Esophagus (tissue), 2 donors: ENCODE data around the gene CRTAC1. TPM values are rescaled to one million over a fixed set of nuclear protein-coding genes. Genes with fewer than 3 reads are reported as not detected.

Source experiments
- H3K27ac ChIP-seq, 2 donors: one replicate each; pipeline ENCODE4 v1.5.1; 2013; ENCODE audit warnings: low read depth in 2 of 2, mild to moderate bottlenecking in 2 of 2, inconsistent platforms in 1 of 2, low read length in 1 of 2, moderate library complexity in 1 of 2
- H3K27me3 ChIP-seq, 2 donors: one replicate each; pipeline ENCODE4 v1.6.1; 2013; ENCODE audit warnings: low read length in 2 of 2, control low read depth in 1 of 2, mild to moderate bottlenecking in 1 of 2; ENCODE audit not compliant: insufficient read depth in 2 of 2, control insufficient read depth in 1 of 2
- H3K36me3 ChIP-seq, 2 donors: one replicate each; pipeline ENCODE4 v1.6.1; 2013; ENCODE audit warnings: low read length in 1 of 2; ENCODE audit not compliant: control insufficient read depth in 2 of 2, insufficient read depth in 2 of 2
- H3K4me1 ChIP-seq, 2 donors: one replicate each; pipeline ENCODE4 v1.6.1; 2013; ENCODE audit warnings: low read length in 1 of 2; ENCODE audit not compliant: control insufficient read depth in 2 of 2, insufficient read depth in 2 of 2
- H3K4me3 ChIP-seq, 2 donors: one replicate each; pipeline ENCODE4 v1.5.1; 2013; ENCODE audit warnings: low read length in 2 of 2, mild to moderate bottlenecking in 2 of 2, low read depth in 1 of 2, moderate library complexity in 1 of 2
- H3K9me3 ChIP-seq, 2 donors: one replicate each; pipeline ENCODE4 v1.6.1; 2013; ENCODE audit warnings: mild to moderate bottlenecking in 2 of 2, low read depth in 1 of 2, low read length in 1 of 2, moderate library complexity in 1 of 2; ENCODE audit not compliant: control insufficient read depth in 2 of 2, insufficient read depth in 1 of 2
- WGBS, 2 donors: extraction: QIAGEN DNeasy Blood & Tissue Kit; methylation state at CpG; one replicate each; pipeline ENCODE4 v1.1.7; 2013; 5-methylcytosine and 5-hydroxymethylcytosine counted together
- polyA plus RNA-seq, 2 donors: library from polyadenylated mRNA; stranded (reverse); fragments of 200-250 nt; gene quantifications; one replicate each; pipeline ENCODE4 v1.2.3, GENCODE V29; 2013
- donor health status: healthy with polysubstance abuse.
- donor health status: Bipolar disorder and iron deficiency.

CRTAC1 gene
- polyA plus RNA-seq, 2 donors, result 1.4 to 2.4 TPM

DNA sequence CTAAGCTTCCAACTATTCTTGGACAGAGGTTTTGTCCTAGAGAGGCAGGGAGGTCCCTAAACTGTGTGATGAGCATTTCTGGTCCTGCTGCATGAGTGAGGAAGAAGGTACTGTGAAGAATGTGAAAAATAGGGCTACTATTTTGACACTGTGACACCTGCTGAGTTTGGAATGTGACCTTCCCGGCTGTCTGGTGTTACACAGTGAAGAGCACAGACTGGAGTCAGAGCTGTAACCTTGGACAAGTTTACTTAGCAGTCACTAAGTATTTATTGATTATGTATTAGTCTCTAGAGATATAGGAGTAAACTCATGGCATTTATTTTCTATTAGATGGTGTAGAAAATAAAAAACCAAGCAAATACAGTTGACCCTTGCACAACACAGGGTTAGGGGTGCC lies 168.5 kb downstream of the CRTAC1 start:
- no peak overlapping the region for H3K27ac ChIP-seq
- no peaks in the 10 kb centered on the region for H3K4me1 ChIP-seq
- H3K36me3 ChIP-seq, result no peaks in the 10 kb centered on the region
- WGBS, 2 donors, result 11 to 27% methylated on average over 1 of the region's 1 CpG
- no peaks in the 10 kb centered on the region for H3K27me3 ChIP-seq
- no peaks in the 10 kb centered on the region for H3K9me3 ChIP-seq
- H3K4me3 ChIP-seq, result no peak overlapping the region

DNA sequence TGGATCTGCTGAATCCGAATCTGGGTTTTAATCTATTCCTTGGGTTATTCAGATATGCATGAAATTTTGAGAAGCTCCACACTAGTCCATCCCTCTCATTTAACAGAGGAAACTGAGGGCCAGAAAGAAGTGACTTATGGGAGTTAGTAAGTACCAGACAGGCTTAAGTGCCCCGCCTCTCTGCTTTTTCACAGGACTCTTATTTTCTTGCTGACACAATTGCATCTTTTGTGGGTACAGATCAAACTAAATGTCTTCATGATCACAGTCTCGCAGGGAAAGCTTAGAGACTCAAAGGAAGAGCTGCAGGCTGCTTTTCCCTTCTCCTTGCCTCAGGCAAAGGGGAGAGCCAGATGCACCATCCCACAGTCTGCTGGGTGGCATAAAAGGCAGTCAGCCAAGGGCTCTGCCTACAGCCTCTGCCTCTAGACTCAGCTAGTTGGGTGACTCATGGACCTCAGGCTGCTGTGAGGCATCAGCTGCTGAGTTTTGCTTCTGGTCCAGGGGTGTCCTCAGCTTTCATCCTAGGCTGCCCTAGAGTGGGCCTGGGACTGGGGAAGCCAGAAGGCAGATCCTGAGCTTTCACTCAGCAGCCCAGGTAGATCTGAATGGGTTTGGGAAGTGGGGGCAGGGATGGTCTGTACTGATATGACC lies 169.2 kb downstream of the CRTAC1 start:
- WGBS, 2 donors, result 60 to 61% methylated on average over 3 of the region's 3 CpGs

DNA sequence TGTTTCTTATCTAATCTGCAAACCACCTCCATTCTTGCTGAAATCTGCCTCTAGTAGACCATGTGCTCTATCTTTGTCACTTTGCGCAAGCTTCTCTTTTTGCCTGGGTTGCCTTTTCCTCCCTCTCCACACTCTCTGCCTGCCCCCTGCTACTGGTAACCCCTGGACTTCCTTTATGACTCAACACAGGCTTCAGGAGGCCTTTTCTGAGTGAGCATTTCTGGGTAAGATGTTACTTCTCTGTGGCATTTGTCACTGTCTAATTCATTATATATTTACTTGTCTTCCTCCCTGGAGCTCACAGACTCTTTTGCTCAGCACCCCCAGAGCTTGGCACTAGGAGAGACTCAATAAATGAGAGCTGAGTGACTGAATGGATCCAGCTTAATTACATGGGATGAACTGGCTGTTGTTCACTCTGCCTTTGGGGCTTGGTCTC lies 172.4 kb downstream of the CRTAC1 start:
- H3K4me1 ChIP-seq, result peaks cover 3% of the 10 kb centered on the region in 2 donors
- H3K9me3 ChIP-seq, result no peaks in the 10 kb centered on the region
- no peaks in the 10 kb centered on the region for H3K27me3 ChIP-seq
- H3K36me3 ChIP-seq, result no peaks in the 10 kb centered on the region
- H3K27ac ChIP-seq, result no peak overlapping the region
- WGBS, 2 donors, result 67 to 78% methylated on average over 1 of the region's 1 CpG
- H3K4me3 ChIP-seq, result no peak overlapping the region

More for the DNA sequence above, 169.2 kb downstream of the CRTAC1 start:
- Histone ChIP-seq H3K4me1 (no peaks in the 10 kb centered on the region), H3K27ac (no peak overlapping the region), H3K27me3 (no peaks in the 10 kb centered on the region), H3K9me3 (no peaks in the 10 kb centered on the region), H3K36me3 (no peaks in the 10 kb centered on the region), H3K4me3 (no peak overlapping the region)

DNA sequence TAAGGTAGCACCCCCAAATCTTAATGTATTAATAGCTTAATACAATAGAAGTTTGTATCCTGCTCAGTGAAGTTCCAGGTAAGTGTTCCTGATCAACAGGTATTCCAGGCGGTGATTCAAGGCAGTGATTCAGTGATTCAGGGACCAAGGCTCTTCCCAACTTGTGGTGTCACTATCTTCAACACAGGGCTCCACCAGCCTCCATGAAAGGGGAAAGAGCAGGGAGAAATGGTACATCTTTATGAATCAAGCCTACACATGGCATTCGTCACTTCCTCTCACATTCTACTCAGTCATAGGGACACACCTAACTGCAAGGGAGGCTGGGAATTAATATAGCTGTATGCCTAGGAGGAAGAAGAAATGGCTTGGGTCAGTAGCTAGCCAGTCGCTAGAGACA lies 175.7 kb downstream of the CRTAC1 start:
- H3K4me3 ChIP-seq, result no peak overlapping the region
- 69 to 83% methylated on average over 3 of the region's 3 CpGs for WGBS, 2 donors
- peaks cover 3 to 10% of the 10 kb centered on the region in 2 donors for H3K4me1 ChIP-seq
- no peak overlapping the region for H3K27ac ChIP-seq
- no peaks in the 10 kb centered on the region for H3K9me3 ChIP-seq
- H3K36me3 ChIP-seq, result no peaks in the 10 kb centered on the region
- peaks cover 0 to 3% of the 10 kb centered on the region in 2 donors for H3K27me3 ChIP-seq

DNA sequence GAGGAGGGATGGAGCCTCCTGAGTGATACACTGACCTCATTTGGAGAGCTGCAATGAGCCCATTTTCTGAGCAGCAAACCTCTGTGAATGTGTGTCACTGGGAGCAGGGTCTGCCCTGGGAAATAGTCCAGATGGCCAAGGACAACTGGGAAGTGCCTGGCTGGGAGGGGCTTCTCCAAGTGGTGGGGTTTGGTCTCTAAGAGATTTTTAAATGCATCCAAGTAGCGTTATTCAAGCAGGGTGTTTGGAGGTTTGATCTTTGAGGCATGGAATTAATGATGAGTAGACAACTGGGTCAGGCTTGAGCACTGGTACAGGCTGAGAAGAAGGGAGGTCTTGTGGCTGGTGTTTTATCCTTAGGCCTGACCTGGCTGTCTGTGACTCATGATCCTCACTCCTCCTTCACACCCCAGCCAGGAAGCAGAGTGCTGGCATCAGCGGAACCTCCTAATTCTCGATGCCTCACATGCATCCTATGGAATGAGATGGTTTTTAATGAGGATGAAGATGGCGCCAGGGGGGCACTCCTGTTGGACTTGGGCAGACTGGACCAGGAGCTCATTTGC lies 177.5 kb downstream of the CRTAC1 start:
- H3K36me3 ChIP-seq, result no peaks in the 10 kb centered on the region
- H3K4me1 ChIP-seq, result peaks cover 3 to 10% of the 10 kb centered on the region in 2 donors
- peaks cover 0 to 3% of the 10 kb centered on the region in 2 donors for H3K27me3 ChIP-seq
- H3K27ac ChIP-seq, result peak overlapping the region in 1 of 2 donors; percentile 26
- no peaks in the 10 kb centered on the region for H3K9me3 ChIP-seq
- WGBS, 2 donors, result 58 to 86% methylated on average over 4 of the region's 4 CpGs
- no peak overlapping the region for H3K4me3 ChIP-seq

DNA sequence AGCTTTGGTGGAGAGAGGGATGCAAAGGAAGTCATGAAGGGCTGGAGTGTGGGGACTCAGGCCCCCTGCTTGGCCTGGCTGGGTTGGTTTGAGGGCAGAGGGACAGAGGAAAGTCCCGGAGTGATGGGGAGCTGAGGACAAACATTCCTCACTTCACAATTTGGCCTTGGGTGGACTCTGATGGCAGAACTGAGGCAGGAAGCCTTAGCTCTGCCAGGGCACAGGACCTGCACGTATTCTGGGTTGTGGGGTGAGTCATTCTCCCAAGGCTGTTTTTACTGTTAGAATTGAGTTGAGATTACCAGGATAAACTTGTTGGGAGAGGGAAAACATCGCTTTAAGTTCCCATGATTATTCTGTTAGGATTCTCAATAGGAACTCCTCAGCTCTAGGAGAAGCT lies 178.1 kb downstream of the CRTAC1 start:
- H3K27ac ChIP-seq, result peak overlapping the region in 1 of 2 donors; percentile 58
- peaks cover 0 to 3% of the 10 kb centered on the region in 2 donors for H3K27me3 ChIP-seq
- WGBS, 2 donors, result 29 to 35% methylated on average over 3 of the region's 3 CpGs
- H3K4me3 ChIP-seq, result no peak overlapping the region
- peaks cover 3 to 10% of the 10 kb centered on the region in 2 donors for H3K4me1 ChIP-seq
- no peaks in the 10 kb centered on the region for H3K9me3 ChIP-seq
- H3K36me3 ChIP-seq, result no peaks in the 10 kb centered on the region

DNA sequence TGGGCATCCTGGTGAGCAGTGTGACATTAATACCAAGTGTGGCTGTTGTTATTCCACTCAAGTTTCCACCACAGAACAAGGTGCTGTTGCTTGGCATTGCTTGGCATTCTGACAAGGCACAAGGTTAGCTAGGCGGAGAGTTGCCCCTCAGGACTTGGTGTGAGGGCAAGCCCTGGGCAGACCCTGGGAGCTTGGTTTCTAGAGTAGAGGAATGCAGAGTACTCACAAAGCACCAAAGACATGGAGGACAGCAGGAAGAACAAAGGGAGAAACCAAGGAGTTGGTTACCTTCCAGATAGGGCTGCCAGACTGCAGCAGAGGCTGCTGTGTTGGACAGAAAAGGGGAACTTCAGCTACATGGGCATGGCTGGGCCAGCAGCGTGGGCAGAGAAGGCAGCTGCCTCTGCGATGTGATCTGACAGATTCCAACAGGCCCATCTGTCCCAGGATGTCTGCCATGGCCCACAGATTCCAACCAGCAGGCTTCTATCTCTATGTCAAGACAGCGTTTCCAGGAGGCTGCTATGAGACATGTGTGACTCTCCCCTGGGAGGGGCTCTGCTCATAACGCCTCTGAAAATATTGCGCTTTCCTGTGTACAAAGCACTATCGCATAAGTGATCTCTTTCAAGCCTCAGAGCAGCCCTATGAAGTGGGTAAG lies 178.9 kb downstream of the CRTAC1 start:
- peaks cover 0 to 3% of the 10 kb centered on the region in 2 donors for H3K27me3 ChIP-seq
- H3K27ac ChIP-seq, result peak overlapping the region in 1 of 2 donors; percentile 56
- H3K4me3 ChIP-seq, result no peak overlapping the region
- 43 to 63% methylated on average over 7 of the region's 7 CpGs for WGBS, 2 donors
- peaks cover 3 to 10% of the 10 kb centered on the region in 2 donors for H3K4me1 ChIP-seq
- no peaks in the 10 kb centered on the region for H3K9me3 ChIP-seq
- H3K36me3 ChIP-seq, result no peaks in the 10 kb centered on the region

DNA sequence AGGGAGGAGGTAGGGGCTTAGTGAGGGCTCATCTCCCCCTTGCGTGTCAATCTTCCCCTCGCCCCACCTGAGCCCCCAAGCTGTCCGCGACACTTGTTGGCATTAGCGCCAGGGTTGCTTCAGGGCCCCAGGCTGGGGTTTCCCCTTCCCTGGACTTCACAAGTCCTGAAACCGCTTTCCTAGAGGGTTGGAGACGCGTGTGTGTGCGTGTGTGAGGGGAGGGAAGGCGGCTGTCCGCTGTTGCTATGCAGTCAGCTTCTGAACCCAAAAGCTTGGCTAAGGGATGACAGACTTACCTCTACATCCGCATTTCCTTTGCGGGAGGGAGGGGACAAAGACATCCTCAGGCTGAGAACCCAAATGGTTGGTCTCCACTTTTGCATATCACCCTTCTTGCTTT lies 180.0 kb downstream of the CRTAC1 start:
- no peak overlapping the region for H3K27ac ChIP-seq
- peaks cover 0 to 3% of the 10 kb centered on the region in 2 donors for H3K27me3 ChIP-seq
- no peaks in the 10 kb centered on the region for H3K9me3 ChIP-seq
- 6 to 16% methylated on average over 13 of the region's 13 CpGs for WGBS, 2 donors
- no peaks in the 10 kb centered on the region for H3K36me3 ChIP-seq
- H3K4me3 ChIP-seq, result peak overlapping the region; percentile 36 to 56
- peaks cover 3 to 10% of the 10 kb centered on the region in 2 donors for H3K4me1 ChIP-seq

DNA sequence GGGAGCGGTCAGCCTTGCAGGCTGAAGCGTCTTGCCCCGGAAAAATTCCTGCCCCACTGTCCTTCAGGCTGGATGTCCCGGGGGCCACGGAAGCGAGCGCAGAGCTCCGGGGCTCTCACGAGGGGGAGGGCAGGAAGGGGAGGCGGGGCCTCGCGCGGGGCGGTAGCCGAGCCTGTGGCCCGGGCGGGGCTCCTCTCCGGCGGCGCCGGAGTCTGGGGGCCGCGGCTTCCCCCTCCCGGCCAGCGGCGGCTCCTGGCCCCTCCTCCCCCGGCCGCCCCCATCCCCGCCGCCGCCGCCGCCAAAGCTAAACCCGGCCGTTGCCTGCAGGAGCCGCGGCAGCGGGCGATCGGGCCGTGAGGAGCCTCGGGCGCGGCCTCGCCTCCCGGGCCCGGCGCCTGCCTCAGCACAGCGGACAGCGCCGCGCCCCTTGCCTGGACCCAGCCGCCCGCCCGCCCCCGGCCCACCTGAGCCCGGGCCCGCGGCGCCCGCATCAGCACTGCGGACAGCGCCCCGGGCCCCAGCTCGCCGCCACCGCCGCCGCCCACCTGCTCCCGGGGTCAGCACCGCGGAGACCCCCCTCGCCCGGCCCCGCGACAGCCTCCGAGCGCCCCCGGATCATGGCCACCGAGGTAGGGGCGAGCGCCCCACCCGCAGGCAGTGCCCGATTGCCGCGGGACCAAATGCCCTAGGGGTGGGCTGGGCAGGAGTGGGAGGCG lies 180.6 kb downstream of the CRTAC1 start, which contains the start of gene GOLGA7B:
TSS of gene GOLGA7B (plus strand) at position 157 of the 716 bp plus-strand sequence. CDS start at position 618, 461 bp downstream.
- Histone ChIP-seq H3K4me3 (peak within 1 kb of the TSS; percentile 50 to 56), H3K9me3 (no peaks in the 10 kb centered on the region), H3K36me3 (no peaks in the 10 kb centered on the region), H3K27ac (no peak within 1 kb of the TSS), H3K27me3 (peaks cover 0 to 3% of the 10 kb centered on the region in 2 donors), H3K4me1 (peaks cover 3 to 10% of the 10 kb centered on the region in 2 donors)
- 0 to 2% methylated on average over 43 to 87 of the region's 87 CpGs for WGBS, 2 donors
